Glutamatergic neuron (in vitro differentiated cells): ENCODE results near the gene HLA-B. TPM values are rescaled to one million over a fixed set of nuclear protein-coding genes. Genes with fewer than 3 reads are reported as not detected.

Experiments used
- DNase-seq: peaks from one replicate; pipeline ENCODE4 v3.0.0; 2022
- H3K27ac Mint-ChIP-seq: one replicate; pipeline ENCODE4 v1.8.0; 2020; ENCODE audit warnings: mild to moderate bottlenecking, mixed read lengths, inconsistent platforms; ENCODE audit not compliant: unreplicated experiment
- H3K27me3 Mint-ChIP-seq: one replicate; pipeline ENCODE4 v1.8.0; 2020; ENCODE audit warnings: mild to moderate bottlenecking, moderate library complexity, mixed read lengths, inconsistent platforms; ENCODE audit not compliant: unreplicated experiment
- H3K36me3 Mint-ChIP-seq: one replicate; pipeline ENCODE4 v1.8.0; 2020; ENCODE audit warnings: mild to moderate bottlenecking, mixed read lengths, inconsistent platforms; ENCODE audit not compliant: unreplicated experiment
- H3K4me1 Mint-ChIP-seq: one replicate; pipeline ENCODE4 v1.8.0; 2020; ENCODE audit warnings: mild to moderate bottlenecking, low read depth, mixed read lengths, inconsistent platforms; ENCODE audit not compliant: unreplicated experiment
- H3K4me3 Mint-ChIP-seq: one replicate; pipeline ENCODE4 v1.8.0; 2020; ENCODE audit warnings: mild to moderate bottlenecking, mixed read lengths, inconsistent platforms; ENCODE audit not compliant: unreplicated experiment
- H3K9me3 Mint-ChIP-seq: one replicate; pipeline ENCODE4 v1.8.0; 2020; ENCODE audit warnings: mild to moderate bottlenecking, moderate library complexity, mixed read lengths, inconsistent platforms; ENCODE audit not compliant: unreplicated experiment
- total RNA-seq: library from RNA; stranded (reverse); fragmentation: NEBNext Ultra II Directional; extraction: Animal tissue kit (Norgen Biotek cat#: 25700); gene quantifications from one replicate; pipeline ENCODE4 v1.2.1, GENCODE V29; 2021; ENCODE audit not compliant: unreplicated experiment
- TF ChIP-seq, protein P1 (sequence below): fragments of 200-600 bp; sonication (generic); IDR thresholded peaks from one replicate; pipeline ENCODE4 v1.5.0; 2021; ENCODE audit not compliant: partially characterized antibody, unreplicated experiment

Gene HLA-B
- total RNA-seq, 1 donor from 2014 or later = 11.4 TPM

DNA sequence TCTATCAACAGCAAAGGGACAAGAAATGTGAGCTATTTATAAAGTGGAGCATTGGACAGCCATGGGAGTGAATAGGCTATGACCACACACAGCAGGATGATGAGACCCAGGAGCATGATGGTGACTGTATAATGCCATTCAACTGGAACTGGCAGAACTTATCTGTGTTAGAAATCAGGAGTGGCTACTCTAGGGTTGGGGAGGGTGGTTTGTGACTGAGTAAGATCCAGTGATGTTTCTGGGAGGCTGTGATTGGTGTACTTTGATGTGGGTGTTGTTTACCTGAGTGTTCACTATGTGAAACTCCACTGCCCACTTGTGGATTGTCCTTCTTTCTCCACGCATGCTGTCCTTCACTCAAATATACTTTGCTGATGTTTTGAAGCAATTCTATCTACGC lies 11.5 kb upstream of the HLA-B start:
- Mint-ChIP-seq H3K4me3 (no peak overlapping the region), H3K27ac (no peak overlapping the region), H3K9me3 (no peaks in the 10 kb centered on the region), H3K36me3 (peaks cover 5% of the 10 kb centered on the region), H3K27me3 (peaks cover 4% of the 10 kb centered on the region), H3K4me1 (no peaks in the 10 kb centered on the region)
- TF ChIP-seq, protein P1, sequence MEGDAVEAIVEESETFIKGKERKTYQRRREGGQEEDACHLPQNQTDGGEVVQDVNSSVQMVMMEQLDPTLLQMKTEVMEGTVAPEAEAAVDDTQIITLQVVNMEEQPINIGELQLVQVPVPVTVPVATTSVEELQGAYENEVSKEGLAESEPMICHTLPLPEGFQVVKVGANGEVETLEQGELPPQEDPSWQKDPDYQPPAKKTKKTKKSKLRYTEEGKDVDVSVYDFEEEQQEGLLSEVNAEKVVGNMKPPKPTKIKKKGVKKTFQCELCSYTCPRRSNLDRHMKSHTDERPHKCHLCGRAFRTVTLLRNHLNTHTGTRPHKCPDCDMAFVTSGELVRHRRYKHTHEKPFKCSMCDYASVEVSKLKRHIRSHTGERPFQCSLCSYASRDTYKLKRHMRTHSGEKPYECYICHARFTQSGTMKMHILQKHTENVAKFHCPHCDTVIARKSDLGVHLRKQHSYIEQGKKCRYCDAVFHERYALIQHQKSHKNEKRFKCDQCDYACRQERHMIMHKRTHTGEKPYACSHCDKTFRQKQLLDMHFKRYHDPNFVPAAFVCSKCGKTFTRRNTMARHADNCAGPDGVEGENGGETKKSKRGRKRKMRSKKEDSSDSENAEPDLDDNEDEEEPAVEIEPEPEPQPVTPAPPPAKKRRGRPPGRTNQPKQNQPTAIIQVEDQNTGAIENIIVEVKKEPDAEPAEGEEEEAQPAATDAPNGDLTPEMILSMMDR = no peak
- no peak for DNase-seq

DNA sequence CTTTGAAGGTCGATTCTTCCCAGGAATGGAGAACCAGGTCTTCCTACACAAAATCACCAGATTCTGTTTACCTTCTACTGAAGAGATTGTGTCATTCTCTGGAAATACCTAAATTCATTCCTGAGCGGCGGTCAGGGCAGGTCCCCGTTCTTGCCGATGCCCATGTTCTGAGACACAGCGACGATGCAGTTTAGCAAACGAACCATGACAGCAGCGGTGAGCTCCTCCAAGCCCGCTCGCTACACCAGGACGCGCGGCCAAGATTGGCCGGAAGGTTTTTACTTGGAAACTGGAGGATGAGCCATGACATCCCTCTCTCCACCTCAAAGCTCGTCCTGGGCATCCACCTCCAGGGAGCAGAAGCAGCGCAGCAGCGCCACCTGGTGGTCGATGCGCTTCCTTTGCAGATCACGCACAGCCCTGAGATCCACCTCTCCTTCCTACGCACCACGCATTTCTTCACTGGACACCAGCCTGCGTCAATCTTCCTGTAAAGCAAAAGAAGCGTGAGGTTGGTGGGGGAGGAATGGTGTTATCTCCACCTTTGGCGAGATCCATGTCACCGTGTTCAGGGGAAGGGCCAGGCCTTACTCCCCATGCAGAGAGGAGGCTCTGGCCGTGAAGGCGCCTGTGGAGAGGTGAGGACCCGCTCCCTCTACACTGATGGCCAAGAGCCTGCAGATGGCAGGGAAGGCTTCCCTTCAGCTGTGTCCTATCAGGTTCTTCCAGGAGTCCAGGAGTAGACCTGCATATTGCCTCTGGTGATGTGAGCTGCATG lies 9.9 kb upstream of the HLA-B start:
- H3K9me3 Mint-ChIP-seq = no peaks in the 10 kb centered on the region
- H3K36me3 Mint-ChIP-seq = no peaks in the 10 kb centered on the region
- H3K27me3 Mint-ChIP-seq = peaks cover 4% of the 10 kb centered on the region
- no peaks in the 10 kb centered on the region for H3K4me1 Mint-ChIP-seq
- DNase-seq = peak; percentile 92
- peak overlapping the region; percentile 66 for H3K4me3 Mint-ChIP-seq
- H3K27ac Mint-ChIP-seq = no peak overlapping the region
- TF ChIP-seq, protein P1 = peak; percentile 89

DNA sequence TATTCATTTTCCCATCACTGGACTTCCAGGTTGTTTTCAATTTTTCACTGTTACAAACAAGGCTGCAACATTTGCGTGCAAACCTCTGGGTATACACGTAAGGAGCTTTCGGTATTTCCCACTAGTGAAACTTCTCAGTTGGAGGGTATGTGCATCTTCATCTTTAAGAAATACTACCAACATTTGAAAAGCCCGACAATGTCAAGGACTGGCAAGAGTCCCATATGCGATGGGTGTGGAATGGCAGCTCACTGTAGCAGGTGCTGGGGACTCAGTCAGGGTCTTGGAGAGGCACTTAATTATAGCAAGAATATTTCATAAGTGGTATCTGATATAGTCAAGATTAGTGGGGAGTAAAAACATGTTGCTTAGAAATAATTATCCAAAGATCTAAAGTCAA lies 8.9 kb upstream of the HLA-B start:
- Mint-ChIP-seq H3K27me3 (peaks cover 4% of the 10 kb centered on the region), H3K4me3 (no peak overlapping the region), H3K4me1 (no peaks in the 10 kb centered on the region), H3K27ac (no peak overlapping the region), H3K9me3 (peaks cover 1% of the 10 kb centered on the region), H3K36me3 (peaks cover 5% of the 10 kb centered on the region)
- DNase-seq = no peak
- TF ChIP-seq, protein P1 = no peak

DNA sequence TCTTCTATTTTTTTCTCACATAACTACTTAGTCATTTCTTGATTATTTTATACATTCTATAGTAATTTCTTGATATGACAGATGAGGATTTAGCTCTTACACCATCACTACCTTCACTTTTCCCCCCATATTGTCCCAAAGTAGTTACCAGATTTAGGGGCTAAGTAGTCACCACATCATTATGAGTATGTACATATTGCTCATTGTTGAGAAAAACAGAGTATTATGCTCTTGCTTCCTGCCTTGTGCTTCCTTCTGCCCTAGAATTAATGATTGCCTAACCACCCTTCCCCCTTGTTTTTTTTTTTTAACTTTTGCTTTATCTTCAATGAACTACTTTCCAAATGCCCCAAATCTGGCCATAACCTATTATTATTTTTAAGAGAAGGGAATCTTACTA lies 6.8 kb upstream of the HLA-B start:
- TF ChIP-seq, protein P1 = no peak
- peaks cover 4% of the 10 kb centered on the region for H3K27me3 Mint-ChIP-seq
- no peaks in the 10 kb centered on the region for H3K4me1 Mint-ChIP-seq
- no peak overlapping the region for H3K27ac Mint-ChIP-seq
- no peak for DNase-seq
- peaks cover 2% of the 10 kb centered on the region for H3K9me3 Mint-ChIP-seq
- no peak overlapping the region for H3K4me3 Mint-ChIP-seq
- H3K36me3 Mint-ChIP-seq = peaks cover 10% of the 10 kb centered on the region

DNA sequence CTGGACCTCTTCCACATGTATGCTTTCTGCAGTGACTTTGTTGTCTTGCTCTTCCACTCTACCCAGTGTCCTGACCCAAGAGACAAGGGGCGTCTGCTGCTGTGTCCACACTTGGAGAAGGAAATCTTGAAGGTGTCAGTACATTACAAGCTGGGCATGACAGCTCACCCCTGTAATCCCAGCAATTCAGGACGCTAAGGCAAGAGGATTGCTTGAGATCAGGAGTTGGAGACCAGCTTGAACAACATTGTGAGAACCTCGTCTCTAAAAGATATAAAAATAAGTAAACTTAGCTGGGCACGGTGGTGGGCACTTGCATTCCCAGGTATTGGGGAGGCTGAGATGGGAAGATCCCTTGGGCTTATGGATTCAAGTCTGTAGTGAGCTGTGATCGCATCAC lies 5.8 kb upstream of the HLA-B start:
- Mint-ChIP-seq H3K27me3 (peaks cover 8% of the 10 kb centered on the region), H3K36me3 (peaks cover 10% of the 10 kb centered on the region), H3K4me3 (no peak overlapping the region), H3K9me3 (peaks cover 2% of the 10 kb centered on the region), H3K4me1 (no peaks in the 10 kb centered on the region), H3K27ac (no peak overlapping the region)
- TF ChIP-seq, protein P1 = no peak
- DNase-seq = no peak
